ENCODE results near the gene ENTPD3.

ENTPD3 gene

DNA sequence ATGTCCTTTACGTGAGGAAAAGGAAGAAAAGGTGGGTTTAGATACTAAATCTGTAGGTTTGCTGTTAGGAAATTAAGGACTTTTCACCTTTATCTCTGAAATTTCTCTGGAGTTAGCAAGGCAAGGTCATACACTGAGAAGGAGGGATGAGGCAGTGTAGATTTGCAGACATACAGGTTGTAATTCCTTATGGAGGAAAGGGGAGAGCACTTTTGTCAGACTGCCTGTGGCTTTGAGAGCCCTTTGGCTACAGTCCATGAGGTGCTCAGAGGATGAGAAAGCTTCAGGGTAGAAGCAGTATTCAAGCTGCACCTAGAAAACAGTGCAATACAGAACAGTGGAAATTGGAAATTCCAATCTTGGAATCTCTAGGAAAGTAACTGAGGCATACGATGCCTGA, 78.5 kb downstream of the ENTPD3 start:
- peaks cover 42% of the 10 kb centered on the region for H3F3A ChIP-seq (ENCODE audit: insufficient read depth)
- H3K27me3 ChIP-seq (ENCODE audit: low read length): no peaks in the 10 kb centered on the region
- H3K9me3 ChIP-seq (ENCODE audit: insufficient read depth, low read length): no peaks in the 10 kb centered on the region
- no peak overlapping the region for H3K4me3 ChIP-seq (ENCODE audit: insufficient read depth, low read length, poor library complexity, severe bottlenecking)
- H3K79me2 ChIP-seq (ENCODE audit: insufficient read depth, low read length): peaks cover 5% of the 10 kb centered on the region; the same call in 1 of the 2 replicates
- H4K20me1 ChIP-seq (ENCODE audit: low read depth, low read length): peaks cover 10% of the 10 kb centered on the region; the same call in 1 of the 2 replicates
- no peak overlapping the region for H3K27ac ChIP-seq (ENCODE audit: low read depth, low read length)
- no peak for TF ChIP-seq EZH2phosphoT487 (conservative IDR thresholded peaks at IDR 0.05; ENCODE audit: low read length)
- TF ChIP-seq, protein P1, sequence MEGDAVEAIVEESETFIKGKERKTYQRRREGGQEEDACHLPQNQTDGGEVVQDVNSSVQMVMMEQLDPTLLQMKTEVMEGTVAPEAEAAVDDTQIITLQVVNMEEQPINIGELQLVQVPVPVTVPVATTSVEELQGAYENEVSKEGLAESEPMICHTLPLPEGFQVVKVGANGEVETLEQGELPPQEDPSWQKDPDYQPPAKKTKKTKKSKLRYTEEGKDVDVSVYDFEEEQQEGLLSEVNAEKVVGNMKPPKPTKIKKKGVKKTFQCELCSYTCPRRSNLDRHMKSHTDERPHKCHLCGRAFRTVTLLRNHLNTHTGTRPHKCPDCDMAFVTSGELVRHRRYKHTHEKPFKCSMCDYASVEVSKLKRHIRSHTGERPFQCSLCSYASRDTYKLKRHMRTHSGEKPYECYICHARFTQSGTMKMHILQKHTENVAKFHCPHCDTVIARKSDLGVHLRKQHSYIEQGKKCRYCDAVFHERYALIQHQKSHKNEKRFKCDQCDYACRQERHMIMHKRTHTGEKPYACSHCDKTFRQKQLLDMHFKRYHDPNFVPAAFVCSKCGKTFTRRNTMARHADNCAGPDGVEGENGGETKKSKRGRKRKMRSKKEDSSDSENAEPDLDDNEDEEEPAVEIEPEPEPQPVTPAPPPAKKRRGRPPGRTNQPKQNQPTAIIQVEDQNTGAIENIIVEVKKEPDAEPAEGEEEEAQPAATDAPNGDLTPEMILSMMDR (IDR thresholded peaks at IDR 0.05; ENCODE audit: insufficient read depth, low read length, poor library complexity, severe bottlenecking): no peak
- H3K9ac ChIP-seq (ENCODE audit: low read length): no peak overlapping the region
- H3K36me3 ChIP-seq (ENCODE audit: low read length): peaks cover 40% of the 10 kb centered on the region
- H3K9me2 ChIP-seq (replicated peaks; ENCODE audit: insufficient read depth, low read length): no peaks in the 10 kb centered on the region
- no peak overlapping the region for H2AFZ ChIP-seq (ENCODE audit: low read depth, low read length, severe bottlenecking)
- H3K4me2 ChIP-seq (ENCODE audit: low read depth, low read length, poor library complexity, severe bottlenecking): no peak overlapping the region

DNA sequence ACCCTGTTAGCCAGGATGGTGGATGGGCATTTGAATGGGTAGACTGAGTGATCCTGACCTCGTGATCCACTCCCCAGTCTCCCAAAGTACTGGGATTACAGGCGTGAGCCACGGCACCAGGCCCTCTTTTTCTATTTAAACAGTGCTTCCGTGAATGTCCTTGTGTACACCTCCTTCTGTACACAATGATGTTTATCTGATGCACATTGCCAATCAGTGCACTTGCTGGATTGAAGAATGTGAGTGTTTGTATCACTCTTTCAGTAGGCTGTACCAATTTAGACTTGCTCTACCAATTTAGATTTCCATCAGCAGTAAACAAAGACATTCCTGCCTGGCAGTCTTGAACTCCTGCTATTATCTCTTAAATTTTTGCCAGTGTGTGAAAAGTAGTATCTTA, 81.0 kb downstream of the ENTPD3 start:
- H3K27ac ChIP-seq (ENCODE audit: low read depth, low read length): no peak overlapping the region
- peaks cover 45% of the 10 kb centered on the region for H3F3A ChIP-seq (ENCODE audit: insufficient read depth)
- no peak overlapping the region for H3K4me3 ChIP-seq (ENCODE audit: insufficient read depth, low read length, poor library complexity, severe bottlenecking)
- H3K9ac ChIP-seq (ENCODE audit: low read length): no peak overlapping the region
- H3K9me3 ChIP-seq (ENCODE audit: insufficient read depth, low read length): no peaks in the 10 kb centered on the region
- no peak overlapping the region for H3K4me2 ChIP-seq (ENCODE audit: low read depth, low read length, poor library complexity, severe bottlenecking)
- peaks cover 6% of the 10 kb centered on the region; the same call in 1 of the 2 replicates for H4K20me1 ChIP-seq (ENCODE audit: low read depth, low read length)
- TF ChIP-seq, protein P1 (IDR thresholded peaks at IDR 0.05; ENCODE audit: insufficient read depth, low read length, poor library complexity, severe bottlenecking): no peak
- TF ChIP-seq EZH2phosphoT487 (conservative IDR thresholded peaks at IDR 0.05; ENCODE audit: low read length): no peak
- no peaks in the 10 kb centered on the region for H3K27me3 ChIP-seq (ENCODE audit: low read length)
- H3K79me2 ChIP-seq (ENCODE audit: insufficient read depth, low read length): 0 out of 2 replicates have a peak, but pooled peaks cover 5% of the 10 kb centered on the region
- peaks cover 28% of the 10 kb centered on the region for H3K36me3 ChIP-seq (ENCODE audit: low read length)
- H3K9me2 ChIP-seq (replicated peaks; ENCODE audit: insufficient read depth, low read length): no peaks in the 10 kb centered on the region
- no peak overlapping the region for H2AFZ ChIP-seq (ENCODE audit: low read depth, low read length, severe bottlenecking)

DNA sequence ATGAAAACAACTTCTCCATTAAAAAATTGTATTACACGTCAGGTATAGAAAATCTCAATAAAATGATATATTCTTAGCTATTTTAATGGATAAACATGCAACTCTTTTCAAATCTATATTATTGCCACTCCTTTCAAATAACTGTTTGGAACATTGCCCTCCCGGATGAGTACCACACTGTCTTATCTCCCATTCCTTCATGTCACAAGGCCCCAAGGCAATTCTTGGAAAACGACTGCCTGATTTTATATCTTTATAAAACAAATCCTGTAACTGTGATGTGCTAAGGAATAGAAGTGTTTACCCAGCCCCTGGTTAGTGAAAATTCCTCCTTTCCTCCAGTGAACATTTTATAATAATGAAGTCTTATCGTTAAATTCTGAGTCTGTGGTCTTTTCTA, 83.7 kb downstream of the ENTPD3 start:
- H2AFZ ChIP-seq (ENCODE audit: low read depth, low read length, severe bottlenecking): no peak overlapping the region
- no peak overlapping the region for H3K9ac ChIP-seq (ENCODE audit: low read length)
- H3K36me3 ChIP-seq (ENCODE audit: low read length): peaks cover 13% of the 10 kb centered on the region
- H3K27me3 ChIP-seq (ENCODE audit: low read length): no peaks in the 10 kb centered on the region
- no peaks in the 10 kb centered on the region for H3K79me2 ChIP-seq (ENCODE audit: insufficient read depth, low read length)
- H3F3A ChIP-seq (ENCODE audit: insufficient read depth): peaks cover 27% of the 10 kb centered on the region
- TF ChIP-seq, protein P1 (IDR thresholded peaks at IDR 0.05; ENCODE audit: insufficient read depth, low read length, poor library complexity, severe bottlenecking): no peak
- no peak for TF ChIP-seq EZH2phosphoT487 (conservative IDR thresholded peaks at IDR 0.05; ENCODE audit: low read length)
- no peak overlapping the region for H3K4me3 ChIP-seq (ENCODE audit: insufficient read depth, low read length, poor library complexity, severe bottlenecking)
- no peaks in the 10 kb centered on the region for H3K9me2 ChIP-seq (replicated peaks; ENCODE audit: insufficient read depth, low read length)
- H3K4me2 ChIP-seq (ENCODE audit: low read depth, low read length, poor library complexity, severe bottlenecking): no peak overlapping the region
- H4K20me1 ChIP-seq (ENCODE audit: low read depth, low read length): no peaks in the 10 kb centered on the region
- no peak overlapping the region for H3K27ac ChIP-seq (ENCODE audit: low read depth, low read length)
- no peaks in the 10 kb centered on the region for H3K9me3 ChIP-seq (ENCODE audit: insufficient read depth, low read length)
